Esophagus muscularis mucosa (tissue), 4 donors: Measurements from ENCODE around the gene VSTM2B. TPM values are rescaled to one million over a fixed set of nuclear protein-coding genes. Genes with fewer than 3 reads are reported as not detected.

Experiments used
- DNase-seq: peaks from one replicate; pipeline ENCODE4 v3.0.0-alpha.2; 2017; ENCODE audit errors: extremely low spot score
- H3K27ac ChIP-seq, 4 donors: fragments of 200-600 bp; sonication (generic); replicated peaks in 1 of 4; 1 replicate in 3 of 4; 2 replicates in 1 of 4; pipeline ENCODE4 v1.5.1; 2016 to 2019; ENCODE audit warnings: mild to moderate bottlenecking in 1 of 4
- H3K27me3 ChIP-seq, 4 donors: fragments of 200-600 bp; sonication (generic); one replicate each; pipeline versions ENCODE4 v1.5.1 to v1.6.0; 2016 to 2019
- H3K36me3 ChIP-seq, 4 donors: fragments of 200-600 bp; sonication (generic); one replicate each; pipeline ENCODE4 v1.5.1; 2016 to 2019
- H3K4me1 ChIP-seq, 4 donors: fragments of 200-600 bp; sonication (generic); one replicate each; pipeline ENCODE4 v1.5.1; 2016 to 2019
- H3K4me3 ChIP-seq, 4 donors: fragments of 200-600 bp; sonication (generic); 1 replicate in 2 of 4; 2 replicates in 2 of 4; pipeline ENCODE4 v1.5.1; 2016 to 2019; ENCODE audit warnings: mild to moderate bottlenecking in 4 of 4, moderate library complexity in 1 of 4
- H3K9me3 ChIP-seq, 4 donors: fragments of 200-600 bp; sonication (generic); 1 replicate in 3 of 4; 2 replicates in 1 of 4; pipeline ENCODE4 v1.5.1; 2016 to 2019
- EP300 ChIP-seq: sonication (generic); formaldehyde crosslinking; IDR thresholded peaks from one replicate; pipeline ENCODE4 v1.6.1; 2017; ENCODE audit warnings: antibody characterized with exemption
- POLR2A ChIP-seq: fragments of 450-650 bp; IDR thresholded peaks from one replicate; pipeline ENCODE4 v1.6.1; 2017; ENCODE audit warnings: antibody characterized with exemption, moderate library complexity, mild to moderate bottlenecking, low read depth
- POLR2AphosphoS5 ChIP-seq, 2 donors: sonication (generic); formaldehyde crosslinking; IDR thresholded peaks; one replicate each; pipeline ENCODE4 v1.6.1; 2017; ENCODE audit warnings: antibody characterized with exemption in 2 of 2
- WGBS: methylation state at CpG from one replicate; pipeline ENCODE4 v1.1.5; 2018; 5-methylcytosine and 5-hydroxymethylcytosine counted together
- intact Hi-C: fragments of 100-400 bp; cut with DNase I; formaldehyde crosslinking; loops from one replicate; pipeline ENCODE4 v1.15.1; 2023
- total RNA-seq, 4 donors: library from RNA; depleted of rRNA; stranded (reverse); fragments of >200 nt; gene quantifications; one replicate each; pipeline versions ENCODE4 v1.1.0 to v1.2.1, GENCODE V29; 2016
- TF ChIP-seq, protein P1 (sequence below), 3 experiments: fragments of 200-600 bp in 2 of 3; fragments of 450-650 bp in 1 of 3; sonication (generic) in 2 of 3; IDR thresholded peaks; one replicate each; pipeline ENCODE4 v1.5.1; 2017 to 2019; ENCODE audit warnings: antibody characterized with exemption in 3 of 3, mild to moderate bottlenecking in 2 of 3, moderate library complexity in 1 of 3

Gene VSTM2B
- total RNA-seq, 4 donors from 2014 or later = 0.23 to 0.33 TPM; not detected in 2

DNA sequence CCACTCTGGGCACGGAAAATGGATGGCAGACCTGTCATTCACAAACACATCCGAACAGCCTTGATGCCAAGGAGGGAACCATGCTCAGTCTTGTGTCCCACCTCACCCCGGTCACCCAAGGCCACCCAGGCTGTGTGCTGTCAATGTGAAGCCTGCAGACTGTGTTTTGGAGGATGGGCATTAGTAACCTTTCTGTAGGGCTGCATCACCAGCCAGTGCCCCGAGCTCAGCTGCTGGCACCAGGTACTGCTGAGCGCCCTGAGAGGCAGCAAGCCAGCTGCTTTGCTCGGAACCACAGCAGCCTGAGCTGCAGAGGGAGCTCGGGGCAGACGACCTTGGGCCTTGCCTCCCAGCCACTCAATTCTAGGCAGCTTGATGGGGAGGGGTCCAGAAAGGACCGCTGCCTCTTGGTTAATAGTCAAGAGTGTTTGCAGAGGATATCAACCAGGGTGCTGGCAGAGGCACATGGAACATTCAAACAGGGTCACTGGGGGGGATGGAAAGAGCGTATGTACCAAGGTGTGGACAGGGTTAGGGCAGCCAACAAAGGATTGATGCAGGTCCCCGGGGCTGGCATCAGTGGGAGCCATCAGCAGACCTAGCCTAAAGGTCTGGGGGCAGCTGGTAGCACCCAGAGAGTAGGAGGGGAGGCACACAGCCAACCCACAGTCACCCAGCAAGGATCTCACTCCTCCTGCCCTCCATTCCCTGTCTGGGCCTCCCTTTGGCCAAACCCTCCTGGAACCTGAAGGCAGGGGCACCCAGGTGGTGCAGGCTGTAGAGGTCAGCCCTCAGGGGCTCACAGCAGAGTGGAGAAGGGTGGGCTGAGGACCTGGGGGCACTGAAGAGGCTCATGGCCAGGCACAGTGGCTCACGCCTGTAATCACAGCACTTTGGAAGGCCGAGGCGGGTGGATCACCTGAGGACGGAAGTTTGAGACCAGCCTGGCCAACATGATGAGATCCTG is 8.1 kb downstream of the VSTM2B start:
- WGBS = 76% methylated on average over 7 of the region's 15 CpGs
- TF ChIP-seq POLR2AphosphoS5 (IDR thresholded peaks at IDR 0.05) (no peak), EP300 (no peak), POLR2A (no peak)
- TF ChIP-seq, protein P1, sequence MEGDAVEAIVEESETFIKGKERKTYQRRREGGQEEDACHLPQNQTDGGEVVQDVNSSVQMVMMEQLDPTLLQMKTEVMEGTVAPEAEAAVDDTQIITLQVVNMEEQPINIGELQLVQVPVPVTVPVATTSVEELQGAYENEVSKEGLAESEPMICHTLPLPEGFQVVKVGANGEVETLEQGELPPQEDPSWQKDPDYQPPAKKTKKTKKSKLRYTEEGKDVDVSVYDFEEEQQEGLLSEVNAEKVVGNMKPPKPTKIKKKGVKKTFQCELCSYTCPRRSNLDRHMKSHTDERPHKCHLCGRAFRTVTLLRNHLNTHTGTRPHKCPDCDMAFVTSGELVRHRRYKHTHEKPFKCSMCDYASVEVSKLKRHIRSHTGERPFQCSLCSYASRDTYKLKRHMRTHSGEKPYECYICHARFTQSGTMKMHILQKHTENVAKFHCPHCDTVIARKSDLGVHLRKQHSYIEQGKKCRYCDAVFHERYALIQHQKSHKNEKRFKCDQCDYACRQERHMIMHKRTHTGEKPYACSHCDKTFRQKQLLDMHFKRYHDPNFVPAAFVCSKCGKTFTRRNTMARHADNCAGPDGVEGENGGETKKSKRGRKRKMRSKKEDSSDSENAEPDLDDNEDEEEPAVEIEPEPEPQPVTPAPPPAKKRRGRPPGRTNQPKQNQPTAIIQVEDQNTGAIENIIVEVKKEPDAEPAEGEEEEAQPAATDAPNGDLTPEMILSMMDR (IDR thresholded peaks at IDR 0.05) = no peak

DNA sequence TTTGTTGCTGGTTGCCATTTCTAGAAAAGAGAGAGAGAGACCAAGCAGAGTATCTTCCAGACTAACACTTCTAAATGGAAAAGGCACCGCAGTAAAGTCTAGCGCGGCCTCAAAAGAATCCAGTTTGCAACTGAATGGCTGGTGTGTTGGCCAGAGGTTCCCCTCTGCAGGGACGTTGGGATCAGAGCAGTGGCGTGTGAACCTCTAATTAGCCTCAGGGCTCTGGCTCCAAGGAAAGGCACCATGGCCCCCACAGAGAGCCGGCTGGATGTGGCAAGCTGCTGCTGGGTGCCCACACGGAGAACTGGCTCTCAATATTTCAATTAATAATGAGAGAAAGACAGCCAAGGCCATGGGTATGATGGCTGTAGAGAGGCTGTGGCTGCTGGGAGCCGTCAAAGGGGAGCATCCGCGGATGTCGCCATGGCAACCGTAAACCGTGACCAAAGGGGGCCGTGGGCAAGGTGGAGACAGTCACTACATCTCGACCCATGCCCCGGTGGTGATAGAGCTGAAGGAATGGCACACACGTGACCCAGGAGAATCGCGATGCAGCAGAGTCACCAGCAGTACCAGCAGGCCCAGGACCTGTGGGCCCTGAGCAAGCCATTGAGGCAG is 9.5 kb downstream of the VSTM2B start:
- Histone ChIP-seq H3K4me1 (peaks cover 0 to 2% (median 1%) of the 10 kb centered on the region in 4 donors), H3K9me3 (peaks cover 0 to 3% (median 0%) of the 10 kb centered on the region in 4 donors), H3K4me3 (no peak overlapping the region), H3K27ac (no peak overlapping the region), H3K27me3 (peaks cover under 1 to 91% (median 5%) of the 10 kb centered on the region in 4 donors), H3K36me3 (no peaks in the 10 kb centered on the region)
- TF ChIP-seq POLR2A = no peak
- TF ChIP-seq, protein P1 (IDR thresholded peaks at IDR 0.05) = no peak
- TF ChIP-seq EP300 = no peak
- TF ChIP-seq POLR2AphosphoS5 (IDR thresholded peaks at IDR 0.05) = no peak
- no peak for DNase-seq
- WGBS = 47% methylated on average over 11 of the region's 19 CpGs
- intact Hi-C loops = no loop called here

More for the DNA sequence above, 8.1 kb downstream of the VSTM2B start:
- H3K36me3 ChIP-seq = no peaks in the 10 kb centered on the region
- intact Hi-C loops = no loop called here
- peaks cover 6 to 91% (median 18%) of the 10 kb centered on the region in 4 donors for H3K27me3 ChIP-seq
- peaks cover under 1 to 17% (median 15%) of the 10 kb centered on the region in 4 donors for H3K4me1 ChIP-seq
- H3K4me3 ChIP-seq = no peak overlapping the region
- DNase-seq = no peak
- peaks cover 0 to 3% (median 0%) of the 10 kb centered on the region in 4 donors for H3K9me3 ChIP-seq
- no peak overlapping the region for H3K27ac ChIP-seq

DNA sequence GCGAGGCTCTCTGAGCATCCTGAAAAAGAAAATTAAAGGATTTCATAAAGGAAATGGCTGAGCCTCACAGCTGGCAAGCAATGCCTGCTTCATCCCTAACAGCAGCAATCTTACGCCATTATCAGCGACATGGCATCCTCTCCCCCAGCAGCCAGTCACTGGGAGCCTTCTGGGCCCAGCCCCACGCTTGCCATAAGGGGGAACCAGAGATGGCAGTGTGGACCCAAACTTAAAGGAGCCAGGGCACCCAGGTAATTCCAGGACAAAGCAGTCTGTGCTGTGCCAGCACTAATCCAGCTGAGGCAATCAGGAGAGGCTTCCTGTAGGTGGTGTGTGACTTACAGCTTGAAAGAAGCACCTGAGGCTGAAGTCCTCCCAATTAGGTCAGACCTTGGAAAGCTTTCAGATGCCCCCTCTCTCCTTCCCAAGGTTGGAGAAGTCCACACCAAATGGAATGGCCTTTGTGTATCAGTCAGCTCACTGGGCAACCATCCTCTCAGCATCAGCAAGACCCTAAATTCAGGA is 10.3 kb downstream of the VSTM2B start:
- WGBS = 79% methylated on average over 4 of the region's 4 CpGs
- no peaks in the 10 kb centered on the region for H3K36me3 ChIP-seq
- H3K4me1 ChIP-seq = no peaks in the 10 kb centered on the region
- peaks cover 0 to 91% (median 2%) of the 10 kb centered on the region in 4 donors for H3K27me3 ChIP-seq
- intact Hi-C loops = no loop called here
- H3K9me3 ChIP-seq = peaks cover 0 to 3% (median 0%) of the 10 kb centered on the region in 4 donors
- TF ChIP-seq, protein P1 (IDR thresholded peaks at IDR 0.05) = no peak
- no peak for TF ChIP-seq EP300
- TF ChIP-seq POLR2A = no peak
- TF ChIP-seq POLR2AphosphoS5 (IDR thresholded peaks at IDR 0.05) = no peak
- DNase-seq = no peak
- no peak overlapping the region for H3K27ac ChIP-seq
- H3K4me3 ChIP-seq = no peak overlapping the region

DNA sequence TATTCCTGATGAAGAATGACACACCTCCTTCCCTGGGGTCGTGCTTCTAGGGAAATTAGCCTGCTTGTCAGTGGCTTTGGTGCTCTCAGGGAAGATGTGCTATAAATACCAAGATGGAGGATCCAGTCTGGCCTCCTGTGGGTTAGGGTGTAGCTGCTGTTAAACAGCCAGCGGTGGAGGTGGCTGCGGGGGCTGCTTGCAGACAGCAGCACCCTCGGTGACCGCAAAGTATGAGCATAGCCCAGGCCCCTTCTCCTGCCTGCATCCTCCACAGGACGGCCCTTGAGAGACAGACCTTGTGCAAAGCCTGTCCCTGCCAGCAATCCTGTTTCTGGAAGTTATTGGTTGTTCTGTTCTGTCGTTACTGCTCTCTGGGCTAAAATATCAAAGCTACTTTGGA is 11.4 kb downstream of the VSTM2B start:
- Histone ChIP-seq H3K27me3 (peaks cover 0 to 83% (median 0%) of the 10 kb centered on the region in 4 donors), H3K4me1 (no peaks in the 10 kb centered on the region), H3K36me3 (no peaks in the 10 kb centered on the region), H3K4me3 (no peak overlapping the region), H3K27ac (no peak overlapping the region), H3K9me3 (no peaks in the 10 kb centered on the region)
- TF ChIP-seq EP300 (no peak), POLR2AphosphoS5 (IDR thresholded peaks at IDR 0.05) (no peak), POLR2A (no peak)
- TF ChIP-seq, protein P1 (IDR thresholded peaks at IDR 0.05) = no peak
- 68% methylated on average over 4 of the region's 7 CpGs for WGBS
- intact Hi-C loops = no loop called here
- no peak for DNase-seq
